H1 (cell line): ENCODE results near the gene SMYD3. TPM values are rescaled to one million over a fixed set of nuclear protein-coding genes. Genes with fewer than 3 reads are reported as not detected.

Experiments
- JUND ChIP-seq: IDR thresholded peaks from 2 replicates; pipeline ENCODE4 v1.6.1; 2011; ENCODE audit warnings: mild to moderate bottlenecking, improper control_type of control experiment, low read length
- polyA plus RNA-seq, 7 experiments: library from polyadenylated mRNA; depleted of rRNA in 3 of 7; stranded (reverse) in 5 of 7; unstranded in 2 of 7; fragments of >200 nt in 5 of 7; fragments of 200-250 nt in 2 of 7; gene quantifications; 1 replicate in 5 of 7; 2 replicates in 1 of 7; 4 replicates in 1 of 7; pipeline versions ENCODE4 v1.2.1 to v1.2.3, GENCODE V29; 2011 to 2013; ENCODE audit warnings: missing spikeins in 2 of 7, mixed read lengths in 2 of 7
- total RNA-seq: library from RNA; stranded (reverse); fragmentation: NEBNext Ultra II Directional; extraction: Animal tissue kit (Norgen Biotek cat#: 25700); gene quantifications from 2 replicates; pipeline ENCODE4 v1.2.1, GENCODE V29; 2021

The SMYD3 gene
- total and polyA plus RNA-seq, 2 of the 8 experiments (the other 6 are each of a cell fraction or from before 2014, with no cell fraction given) = 17.3 to 25.4 TPM

GRCh38 chr1:246418565-246419312 is 88.3 kb downstream of the SMYD3 start (continued):
- no peak for TF ChIP-seq JUND
- TF ChIP-seq, all 59 proteins: peak for 0
